ENCODE results near the gene CDH4. TPM values are rescaled to one million over a fixed set of nuclear protein-coding genes. Genes with fewer than 3 reads are reported as not detected.

The CDH4 gene
- total RNA-seq, 1 experiment from 2014 or later: 25.0 TPM

DNA sequence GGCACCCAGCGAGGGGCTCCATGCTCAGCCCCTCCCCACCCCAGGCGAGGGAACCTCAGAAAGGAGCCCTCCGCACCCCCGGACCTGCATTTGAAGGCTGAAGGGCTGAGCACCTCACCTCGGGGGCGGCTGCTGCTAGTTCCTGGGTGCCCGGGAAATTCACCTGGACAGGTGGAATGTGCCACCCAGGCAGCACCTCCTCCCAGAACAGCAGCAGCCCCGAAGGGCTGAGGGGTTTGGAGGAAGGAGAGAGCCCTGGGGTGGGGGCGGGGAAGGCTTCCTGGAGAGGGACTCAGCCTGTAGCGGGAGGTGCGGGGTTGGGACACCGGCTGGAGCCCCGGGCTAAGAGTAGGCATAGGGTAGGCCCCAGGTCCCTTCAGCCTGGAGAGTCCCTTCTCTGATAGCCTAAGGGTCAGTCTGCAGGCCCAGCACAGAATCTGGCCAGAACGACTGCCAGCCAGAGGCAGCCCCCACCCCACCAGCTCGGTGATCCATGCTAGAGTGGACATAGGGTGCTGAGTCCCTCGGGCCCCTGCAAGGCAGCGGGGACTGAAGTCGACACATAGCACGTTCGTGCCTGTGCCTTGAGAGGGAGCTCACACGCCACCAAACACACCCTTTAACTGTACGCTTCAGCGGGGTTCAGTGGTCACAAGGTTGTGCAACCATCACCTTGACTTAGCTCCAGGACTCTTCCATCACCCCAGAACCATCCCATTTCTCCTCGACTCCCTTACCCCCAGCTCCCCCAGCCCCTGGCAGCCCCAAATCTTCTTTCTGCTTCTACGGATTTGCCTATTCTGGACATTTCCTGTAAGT lies 632.7 kb downstream of the CDH4 start:
- DNase-seq (ENCODE audit: unreplicated experiment): no peak
- Mint-ChIP-seq H3K4me1 (ENCODE audit: insufficient read depth, unreplicated experiment) (no peaks in the 10 kb centered on the region), H3K36me3 (ENCODE audit: insufficient read depth, unreplicated experiment) (peaks cover 7% of the 10 kb centered on the region), H3K4me3 (ENCODE audit: unreplicated experiment) (no peak overlapping the region), H3K27me3 (ENCODE audit: insufficient read depth, unreplicated experiment) (peaks cover 6% of the 10 kb centered on the region), H3K9me3 (ENCODE audit: unreplicated experiment) (peaks cover 9% of the 10 kb centered on the region), H3K27ac (ENCODE audit: low read depth, unreplicated experiment) (no peak overlapping the region)
- TF ChIP-seq, protein P1, sequence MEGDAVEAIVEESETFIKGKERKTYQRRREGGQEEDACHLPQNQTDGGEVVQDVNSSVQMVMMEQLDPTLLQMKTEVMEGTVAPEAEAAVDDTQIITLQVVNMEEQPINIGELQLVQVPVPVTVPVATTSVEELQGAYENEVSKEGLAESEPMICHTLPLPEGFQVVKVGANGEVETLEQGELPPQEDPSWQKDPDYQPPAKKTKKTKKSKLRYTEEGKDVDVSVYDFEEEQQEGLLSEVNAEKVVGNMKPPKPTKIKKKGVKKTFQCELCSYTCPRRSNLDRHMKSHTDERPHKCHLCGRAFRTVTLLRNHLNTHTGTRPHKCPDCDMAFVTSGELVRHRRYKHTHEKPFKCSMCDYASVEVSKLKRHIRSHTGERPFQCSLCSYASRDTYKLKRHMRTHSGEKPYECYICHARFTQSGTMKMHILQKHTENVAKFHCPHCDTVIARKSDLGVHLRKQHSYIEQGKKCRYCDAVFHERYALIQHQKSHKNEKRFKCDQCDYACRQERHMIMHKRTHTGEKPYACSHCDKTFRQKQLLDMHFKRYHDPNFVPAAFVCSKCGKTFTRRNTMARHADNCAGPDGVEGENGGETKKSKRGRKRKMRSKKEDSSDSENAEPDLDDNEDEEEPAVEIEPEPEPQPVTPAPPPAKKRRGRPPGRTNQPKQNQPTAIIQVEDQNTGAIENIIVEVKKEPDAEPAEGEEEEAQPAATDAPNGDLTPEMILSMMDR (IDR thresholded peaks at IDR 0.05; ENCODE audit: unreplicated experiment): no peak
- ChIA-PET CTCF (interaction anchor here (0.7 to 5.0 kb wide), 5 partner anchors 11 to 1921 kb away, joined by 3 to 29 read pairs (median 3); no protein-coding TSS in a partner anchor), POLR2A (no interaction called here)
- no TSS peak for BruUV-seq (replicated peaks)
- intact Hi-C loops (cut with micrococcal nuclease): loop anchor here (10.0 kb wide), 1 partner anchor 1030 kb away; no protein-coding TSS in a partner anchor

DNA sequence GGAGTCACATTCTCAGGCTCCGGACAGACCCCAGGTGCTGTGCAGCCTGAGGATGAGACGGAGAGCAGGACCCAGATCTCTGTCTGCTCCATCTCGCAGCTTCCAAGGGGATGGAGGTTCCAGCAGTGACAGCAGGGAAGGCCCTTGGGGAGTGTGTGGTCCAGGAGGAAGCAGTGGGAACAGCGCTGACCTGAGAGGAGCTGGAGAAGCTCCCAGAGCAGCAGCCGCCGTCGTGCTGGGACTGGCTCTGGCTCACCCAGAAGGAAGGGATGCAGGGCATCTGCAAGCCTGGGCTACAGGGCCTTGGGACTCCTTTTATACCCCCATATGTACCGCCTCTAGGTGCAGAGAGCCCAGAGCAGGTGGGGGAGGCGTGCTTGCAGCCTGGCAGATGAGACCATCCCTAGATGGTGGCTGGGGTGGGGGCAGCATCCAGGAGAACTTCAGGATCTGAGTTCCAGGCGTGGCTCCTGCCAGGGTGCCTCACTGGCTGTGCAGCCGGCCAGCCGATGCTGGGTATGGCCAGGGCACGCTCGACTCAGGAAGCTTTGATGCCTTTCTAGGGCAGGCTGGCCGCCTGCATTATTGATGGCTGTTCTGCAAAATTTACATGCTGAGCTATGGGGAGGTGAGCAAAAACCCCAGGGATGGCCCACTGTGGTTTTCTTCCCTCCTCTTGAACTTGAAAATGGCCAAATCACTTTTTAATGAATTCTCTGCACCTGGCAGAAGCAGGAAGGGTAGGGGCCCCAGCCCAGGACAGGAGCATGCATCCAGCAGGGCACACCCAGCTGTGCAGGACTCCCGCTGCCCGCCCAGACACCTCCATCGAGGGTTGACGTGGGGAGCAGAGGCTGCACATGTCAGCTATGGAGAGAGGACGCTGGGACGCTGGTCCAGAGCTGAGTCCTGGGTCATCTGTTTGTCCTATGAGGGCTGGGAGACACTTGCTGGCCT lies 634.0 kb downstream of the CDH4 start:
- ChIA-PET CTCF (interaction anchor here (0.5 to 5.0 kb wide), 21 partner anchors 10 to 1922 kb away, joined by 3 to 29 read pairs (median 3); no protein-coding TSS in a partner anchor), POLR2A (interaction anchor here (0.5 kb wide), 1 partner anchor 498 kb away, joined by 4 read pairs; no protein-coding TSS in a partner anchor)
- peaks cover 18% of the 10 kb centered on the region for H3K9me3 Mint-ChIP-seq (ENCODE audit: unreplicated experiment)
- no peak for DNase-seq (ENCODE audit: unreplicated experiment)
- peaks cover 11% of the 10 kb centered on the region for H3K36me3 Mint-ChIP-seq (ENCODE audit: insufficient read depth, unreplicated experiment)
- peaks cover 7% of the 10 kb centered on the region for H3K27me3 Mint-ChIP-seq (ENCODE audit: insufficient read depth, unreplicated experiment)
- no peak overlapping the region for H3K4me3 Mint-ChIP-seq (ENCODE audit: unreplicated experiment)
- no peaks in the 10 kb centered on the region for H3K4me1 Mint-ChIP-seq (ENCODE audit: insufficient read depth, unreplicated experiment)
- BruUV-seq (replicated peaks): no TSS peak
- no peak overlapping the region for H3K27ac Mint-ChIP-seq (ENCODE audit: low read depth, unreplicated experiment)
- TF ChIP-seq, protein P1 (IDR thresholded peaks at IDR 0.05; ENCODE audit: unreplicated experiment): no peak
- intact Hi-C loops (cut with micrococcal nuclease): loop anchor here (10.0 kb wide), 1 partner anchor 1031 kb away; no protein-coding TSS in a partner anchor

DNA sequence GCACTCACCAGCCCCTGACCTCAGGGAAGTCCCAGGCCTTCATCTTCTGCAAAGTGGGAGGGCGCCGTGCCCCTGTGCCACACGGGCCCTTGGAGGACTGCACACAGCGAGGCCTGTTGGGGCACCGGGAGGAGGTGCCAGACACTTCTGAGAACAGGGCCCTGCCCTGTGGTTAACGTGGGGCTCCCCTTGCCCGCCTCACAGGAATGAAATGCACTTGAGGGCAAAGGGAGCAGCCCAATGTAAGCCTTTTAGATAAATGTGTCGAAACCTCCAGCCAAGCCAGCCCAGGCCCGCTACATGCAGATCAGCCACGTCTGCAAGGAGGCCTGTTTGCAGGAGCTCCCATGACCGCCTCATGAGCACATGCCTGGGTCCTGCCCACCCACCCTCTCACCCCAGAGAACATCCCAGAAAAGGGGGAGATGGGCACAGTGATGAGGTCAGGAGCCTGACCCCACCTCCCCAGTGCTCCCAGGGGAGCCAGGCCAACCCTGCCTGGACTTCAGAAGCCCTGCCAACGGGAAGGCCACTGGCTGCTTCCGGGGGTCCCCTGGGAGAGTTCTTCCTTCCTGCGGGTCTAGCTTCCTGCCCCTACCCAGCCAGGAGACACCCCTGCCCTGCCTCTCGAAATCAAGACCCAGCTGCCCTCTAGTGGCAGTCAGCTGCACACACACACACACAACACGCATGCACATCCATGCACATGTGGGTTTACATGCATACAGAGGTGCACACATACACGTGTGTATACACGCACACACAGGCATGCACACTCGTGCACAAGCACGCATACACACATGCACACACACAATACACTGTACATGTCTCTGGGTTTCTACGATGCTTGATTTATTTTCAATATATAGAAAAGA lies 634.9 kb downstream of the CDH4 start:
- H3K27ac Mint-ChIP-seq (ENCODE audit: low read depth, unreplicated experiment): no peak overlapping the region
- POLR2A ChIA-PET: interaction anchor here (0.5 kb wide), 1 partner anchor 499 kb away, joined by 4 read pairs; no protein-coding TSS in a partner anchor
- TF ChIP-seq, protein P1 (IDR thresholded peaks at IDR 0.05; ENCODE audit: unreplicated experiment): peak; percentile 80
- intact Hi-C loops (cut with micrococcal nuclease): loop anchor here (10.0 kb wide), 1 partner anchor 1032 kb away; no protein-coding TSS in a partner anchor
- no TSS peak for BruUV-seq (replicated peaks)
- peaks cover 7% of the 10 kb centered on the region for H3K27me3 Mint-ChIP-seq (ENCODE audit: insufficient read depth, unreplicated experiment)
- no peak overlapping the region for H3K4me3 Mint-ChIP-seq (ENCODE audit: unreplicated experiment)
- peaks cover 13% of the 10 kb centered on the region for H3K36me3 Mint-ChIP-seq (ENCODE audit: insufficient read depth, unreplicated experiment)
- H3K4me1 Mint-ChIP-seq (ENCODE audit: insufficient read depth, unreplicated experiment): no peaks in the 10 kb centered on the region
- DNase-seq (ENCODE audit: unreplicated experiment): peak; percentile 25
- H3K9me3 Mint-ChIP-seq (ENCODE audit: unreplicated experiment): peaks cover 18% of the 10 kb centered on the region
- CTCF ChIA-PET: interaction anchor here (0.5 to 5.0 kb wide), 33 partner anchors 9 to 1829 kb away, joined by 3 to 29 read pairs (median 3); no protein-coding TSS in a partner anchor

All from MCF 10A (cell line).